Endothelial cell of umbilical vein (primary cell): ENCODE data around the gene COL13A1. TPM values are rescaled to one million over a fixed set of nuclear protein-coding genes. Genes with fewer than 3 reads are reported as not detected.

Source experiments
- BruUV-seq: library from RNA; stranded (reverse); fragments of 400-500 nt; replicated peaks from 2 replicates; lab custom pipeline; 2021; lab: Mats Ljungman, UMichigan
- CTCF ChIA-PET: fragments of 300-600, 350-600 bp; sonication (Branson Sonifier 250); formaldehyde crosslinking; loops from one replicate; lab custom pipeline; 2021; ENCODE audit warnings: antibody characterized with exemption, inconsistent platforms; lab: Charles Lee
- POLR2A ChIA-PET: fragments of 300-600, 350-600 bp; sonication (Branson Sonifier 250); formaldehyde crosslinking; loops from one replicate; lab custom pipeline; 2021; ENCODE audit warnings: antibody characterized with exemption, inconsistent platforms; lab: Charles Lee
- DNase-seq: peaks from one replicate; pipeline ENCODE4 v3.0.0-alpha.2; 2011; ENCODE audit warnings: low read depth, low spot score
- FAIRE-seq: peaks from 2 replicates; lab custom pipeline; 2011; peaks lifted over from hg19 to GRCh38; lab: Jason Lieb, UNC
- H2AFZ ChIP-seq: 2 replicates; pipeline ENCODE4 v1.6.0; 2012; ENCODE audit warnings: low read depth, low read length, control low read depth, inconsistent platforms
- H3K27ac ChIP-seq: 2 replicates; pipeline ENCODE4 v1.5.1; 2011; ENCODE audit warnings: low read depth, mild to moderate bottlenecking, control low read depth, low read length, moderate library complexity; ENCODE audit not compliant: insufficient read depth
- H3K27me3 ChIP-seq, 2 experiments: 2 replicates each; pipeline versions ENCODE4 v1.6.0 to v1.6.1; 2011; ENCODE audit warnings: low read length in 2 of 2, mixed read lengths in 1 of 2; ENCODE audit not compliant: control insufficient read depth in 2 of 2, insufficient read depth in 2 of 2
- H3K36me3 ChIP-seq, 2 experiments: 2 replicates in 1 of 2; 3 replicates in 1 of 2; pipeline ENCODE4 v1.5.1; 2011; ENCODE audit warnings: low read length in 2 of 2, mild to moderate bottlenecking in 1 of 2, moderate library complexity in 1 of 2; ENCODE audit not compliant: control insufficient read depth in 2 of 2, insufficient read depth in 2 of 2; ENCODE audit errors: extremely low read depth in 1 of 2
- H3K4me1 ChIP-seq: 3 replicates; pipeline ENCODE4 v1.5.1; 2011; ENCODE audit warnings: mild to moderate bottlenecking, low read length; ENCODE audit not compliant: control insufficient read depth, insufficient read depth; ENCODE audit errors: extremely low read depth
- H3K4me2 ChIP-seq: 2 replicates; pipeline ENCODE4 v1.6.1; 2011; ENCODE audit warnings: low read length, control low read depth, mixed read lengths; ENCODE audit not compliant: insufficient read depth
- H3K4me3 ChIP-seq, 3 experiments: fragments of 200-600 bp in 1 of 3; sonication (generic), shearing (Covaris generic) in 1 of 3; replicated peaks in 1 of 3; 2 replicates each; pipeline ENCODE4 v1.5.1; 2011 to 2016; ENCODE audit warnings: control low read depth in 3 of 3, low read length in 3 of 3, mild to moderate bottlenecking in 2 of 3, inconsistent platforms in 1 of 3, low read depth in 1 of 3, moderate library complexity in 1 of 3; ENCODE audit not compliant: insufficient read depth in 1 of 3
- H3K79me2 ChIP-seq: 2 replicates; pipeline ENCODE4 v1.6.0; 2012; ENCODE audit warnings: low read length, inconsistent platforms; ENCODE audit not compliant: control insufficient read depth, insufficient read depth
- H3K9ac ChIP-seq: replicated peaks from 2 replicates; pipeline ENCODE3; 2011; ENCODE audit warnings: low read length, control low read depth; ENCODE audit not compliant: insufficient read depth; ENCODE audit errors: extremely low read depth
- H3K9me1 ChIP-seq: replicated peaks from 3 replicates; pipeline ENCODE4 v1.6.0; 2011; ENCODE audit warnings: mild to moderate bottlenecking, low read length; ENCODE audit not compliant: control insufficient read depth, insufficient read depth; ENCODE audit errors: extremely low read depth
- H3K9me3 ChIP-seq: replicated peaks from 2 replicates; pipeline ENCODE4 v1.5.1; 2012; ENCODE audit warnings: low read length, inconsistent platforms; ENCODE audit not compliant: control insufficient read depth, insufficient read depth
- H4K20me1 ChIP-seq: replicated peaks from 2 replicates; pipeline ENCODE3; 2011; ENCODE audit warnings: mild to moderate bottlenecking, low read length; ENCODE audit not compliant: control insufficient read depth, insufficient read depth; ENCODE audit errors: extremely low read depth
- EZH2 ChIP-seq: IDR thresholded peaks from 2 replicates; pipeline ENCODE4 v1.6.1; 2012; ENCODE audit warnings: borderline replicate concordance, low read depth, mild to moderate bottlenecking, moderate library complexity, low read length, inconsistent platforms; ENCODE audit not compliant: severe bottlenecking
- GATA2 ChIP-seq: IDR thresholded peaks from 2 replicates; pipeline ENCODE4 v1.7.0; 2011; ENCODE audit warnings: low read depth, mild to moderate bottlenecking, moderate library complexity, mixed read lengths, low read length; ENCODE audit not compliant: insufficient read length, insufficient read depth
- JUN ChIP-seq: IDR thresholded peaks from 2 replicates; pipeline ENCODE4 v1.6.1; 2011; ENCODE audit warnings: borderline replicate concordance, low read depth; ENCODE audit not compliant: insufficient read length, insufficient read depth
- MAX ChIP-seq: IDR thresholded peaks from 2 replicates; pipeline ENCODE4 v1.6.1; 2011; ENCODE audit not compliant: insufficient read depth, insufficient read length
- MYC ChIP-seq: IDR thresholded peaks from one replicate; pipeline ENCODE4 v1.6.1; 2011; ENCODE audit warnings: mild to moderate bottlenecking, low read depth, low read length
- POLR2A ChIP-seq: IDR thresholded peaks from 2 replicates; pipeline ENCODE4 v1.6.1; 2012; ENCODE audit warnings: low read depth, mild to moderate bottlenecking, control low read depth, low read length
- dilution Hi-C: fragments of 300-500 bp; cut with MboI; formaldehyde crosslinking; loops from one replicate; pipeline ENCODE4 v1.15.0; 2019; ENCODE audit warnings: low sequenced_read_pairs; ENCODE audit not compliant: extremely low pct_ligation_motif_present
- intact Hi-C: fragments of 100-400 bp; cut with micrococcal nuclease; formaldehyde crosslinking; loops from one replicate; pipeline ENCODE4 v1.10.0; 2022
- polyA plus RNA-seq, 4 experiments: library from polyadenylated mRNA; depleted of rRNA in 3 of 4; stranded (reverse) in 3 of 4; unstranded in 1 of 4; fragments of >200 nt; gene quantifications; 2 replicates each; pipeline versions ENCODE4 v1.2.1 to v1.2.3, GENCODE V29; 2011 to 2012; ENCODE audit warnings: missing spikeins in 1 of 4
- total RNA-seq: library from RNA; stranded (reverse); gene quantifications from 2 replicates; pipeline ENCODE4 v1.2.3, GENCODE V29; 2021
- TF ChIP-seq, protein P1 (sequence below), 2 donors: IDR thresholded peaks; 1 replicate in 1 of 2; 2 replicates in 1 of 2; pipeline ENCODE4 v1.5.1; 2011; ENCODE audit warnings: low read length in 2 of 2, mild to moderate bottlenecking in 2 of 2, moderate library complexity in 2 of 2, control low read depth in 1 of 2, inconsistent platforms in 1 of 2, low read depth in 1 of 2; ENCODE audit not compliant: insufficient read depth in 1 of 2; ENCODE audit errors: extremely low read depth in 1 of 2

The COL13A1 gene
- total and polyA plus RNA-seq, 2 donors (not counting 3 experiments of a cell fraction or from before 2014, with no cell fraction given) = 21.4 to 47.5 TPM

- no peak for TF ChIP-seq JUN
- TF ChIP-seq EZH2 = no peak
- TF ChIP-seq MAX = no peak
- TF ChIP-seq, protein P1, sequence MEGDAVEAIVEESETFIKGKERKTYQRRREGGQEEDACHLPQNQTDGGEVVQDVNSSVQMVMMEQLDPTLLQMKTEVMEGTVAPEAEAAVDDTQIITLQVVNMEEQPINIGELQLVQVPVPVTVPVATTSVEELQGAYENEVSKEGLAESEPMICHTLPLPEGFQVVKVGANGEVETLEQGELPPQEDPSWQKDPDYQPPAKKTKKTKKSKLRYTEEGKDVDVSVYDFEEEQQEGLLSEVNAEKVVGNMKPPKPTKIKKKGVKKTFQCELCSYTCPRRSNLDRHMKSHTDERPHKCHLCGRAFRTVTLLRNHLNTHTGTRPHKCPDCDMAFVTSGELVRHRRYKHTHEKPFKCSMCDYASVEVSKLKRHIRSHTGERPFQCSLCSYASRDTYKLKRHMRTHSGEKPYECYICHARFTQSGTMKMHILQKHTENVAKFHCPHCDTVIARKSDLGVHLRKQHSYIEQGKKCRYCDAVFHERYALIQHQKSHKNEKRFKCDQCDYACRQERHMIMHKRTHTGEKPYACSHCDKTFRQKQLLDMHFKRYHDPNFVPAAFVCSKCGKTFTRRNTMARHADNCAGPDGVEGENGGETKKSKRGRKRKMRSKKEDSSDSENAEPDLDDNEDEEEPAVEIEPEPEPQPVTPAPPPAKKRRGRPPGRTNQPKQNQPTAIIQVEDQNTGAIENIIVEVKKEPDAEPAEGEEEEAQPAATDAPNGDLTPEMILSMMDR (IDR thresholded peaks at IDR 0.05; ENCODE audit: extremely low read depth in 1 of 2, insufficient read depth in 1 of 2, low read depth in 1 of 2, low read length in 2 of 2) = no peak
- TF ChIP-seq MYC = no peak
- TF ChIP-seq POLR2A = no peak
- no peak for TF ChIP-seq GATA2
- intact Hi-C loops = no loop called here
- CTCF ChIA-PET = interaction anchor here (1.5 to 3.0 kb wide), 4 partner anchors 11 to 294 kb away, joined by 4 to 10 read pairs (median 5); no protein-coding TSS in a partner anchor
Measured at GRCh38 chr10:69938541-69938991, 136.9 kb downstream of the COL13A1 start.

More at GRCh38 chr10:69938541-69938991, 136.9 kb downstream of the COL13A1 start:
- no TSS peak for BruUV-seq
- DNase-seq = no peak
- H3K27me3 ChIP-seq = no peaks in the 10 kb centered on the region
- H2AFZ ChIP-seq = no peak overlapping the region
- no peak for FAIRE-seq
- POLR2A ChIA-PET = no interaction called here
- H3K4me2 ChIP-seq = no peak overlapping the region
- peaks cover 0 to 1% of the 10 kb centered on the region in 2 experiments for H3K36me3 ChIP-seq
- H3K4me3 ChIP-seq = no peak overlapping the region
- no peaks in the 10 kb centered on the region for H3K9me3 ChIP-seq
- no peak overlapping the region for H3K9ac ChIP-seq
- no peaks in the 10 kb centered on the region for H4K20me1 ChIP-seq
- H3K79me2 ChIP-seq = no peaks in the 10 kb centered on the region
- H3K4me1 ChIP-seq = no peaks in the 10 kb centered on the region
- no peaks in the 10 kb centered on the region for H3K9me1 ChIP-seq
- dilution Hi-C loops = no loop called here
- H3K27ac ChIP-seq = no peak overlapping the region
